Measurements from ENCODE around the gene TMEM150C. TPM values are rescaled to one million over a fixed set of nuclear protein-coding genes. Genes with fewer than 3 reads are reported as not detected.

TMEM150C gene
- total RNA-seq, 1 donor from 2014 or later, result 9.2 TPM

GRCh38 chr4:82519072-82519471, 42.7 kb downstream of the TMEM150C start:
- no peak for DNase-seq (ENCODE audit: low spot score)

DNA sequence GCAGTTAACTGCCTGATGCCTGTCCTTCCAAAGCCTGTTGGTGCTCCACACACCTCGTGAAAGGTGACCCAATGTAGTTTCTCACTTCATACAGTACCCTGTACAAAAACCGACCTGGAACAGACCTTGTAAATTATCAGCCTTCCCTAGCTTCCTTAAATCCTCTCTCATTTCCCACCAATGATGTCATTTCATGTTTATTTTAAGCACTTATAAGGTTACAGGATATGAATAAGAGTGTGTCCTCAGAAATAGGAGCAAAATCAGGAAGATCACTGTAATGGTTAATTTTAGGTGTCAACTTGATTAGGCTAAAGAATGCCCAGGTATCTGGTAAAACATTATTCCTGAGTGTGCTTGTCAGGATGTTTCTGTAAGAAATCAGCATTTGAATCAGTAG, 44.7 kb downstream of the TMEM150C start:
- DNase-seq (ENCODE audit: low spot score), result no peak

GRCh38 chr4:82515705-82516104, 46.1 kb downstream of the TMEM150C start:
- DNase-seq (ENCODE audit: low spot score), result no peak

- DNase-seq (ENCODE audit: low spot score), result no peak
Observed at GRCh38 chr4:82513382-82513781, 48.4 kb downstream of the TMEM150C start.

DNA sequence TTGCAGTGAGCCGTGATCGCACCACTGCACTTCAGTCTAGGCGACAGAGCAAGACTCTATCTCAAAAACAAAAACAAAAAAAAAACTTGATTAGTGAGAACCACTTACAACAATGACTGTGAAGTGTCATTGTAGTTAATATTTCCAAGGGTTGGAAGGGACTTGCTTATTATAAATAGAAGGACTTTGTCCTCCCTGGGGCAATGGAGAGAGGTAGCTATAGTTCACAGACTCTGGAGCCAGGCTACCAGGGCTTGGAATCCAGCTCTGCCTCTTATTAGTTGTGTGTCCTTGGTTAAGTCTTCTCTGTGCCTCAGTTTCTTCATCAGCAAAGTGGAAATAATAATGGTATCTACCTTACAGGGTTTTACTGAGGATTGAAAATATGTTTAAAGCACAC, 51.6 kb downstream of the TMEM150C start:
- no peak for DNase-seq (ENCODE audit: low spot score)

GRCh38 chr4:82508806-82509428, 52.9 kb downstream of the TMEM150C start:
- DNase-seq (ENCODE audit: low spot score), result no peak

GRCh38 chr4:82508011-82508410, 53.8 kb downstream of the TMEM150C start:
- no peak for DNase-seq (ENCODE audit: low spot score)

- DNase-seq (ENCODE audit: low spot score), result no peak
Observed at GRCh38 chr4:82501154-82501442, 60.7 kb downstream of the TMEM150C start.

GRCh38 chr4:82500435-82501153, 61.2 kb downstream of the TMEM150C start:
- DNase-seq (ENCODE audit: low spot score), result no peak

GRCh38 chr4:82499738-82500434, 61.9 kb downstream of the TMEM150C start:
- DNase-seq (ENCODE audit: low spot score), result no peak

GRCh38 chr4:82496349-82496748, 65.4 kb downstream of the TMEM150C start:
- no peak for DNase-seq (ENCODE audit: low spot score)

DNA sequence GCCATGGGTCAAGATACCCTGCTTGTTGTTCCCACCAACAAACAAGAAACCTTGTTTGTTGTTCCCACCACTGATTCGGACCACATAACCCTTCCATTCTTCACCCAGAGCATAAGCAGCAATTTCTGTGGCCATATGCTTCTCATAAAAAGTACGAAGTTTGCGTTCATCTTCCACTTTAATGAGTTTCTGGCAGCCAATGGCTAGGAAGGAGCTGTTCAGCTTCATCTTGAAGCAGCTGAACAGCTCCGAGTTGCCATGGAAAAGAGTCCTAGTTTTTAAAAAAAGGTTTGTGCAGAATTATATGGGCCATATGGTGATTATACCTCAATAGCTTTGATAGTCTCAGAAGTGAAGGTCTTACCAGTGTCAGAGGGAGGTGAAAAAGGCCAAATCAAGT, 66.1 kb downstream of the TMEM150C start:
- no peak for DNase-seq (ENCODE audit: low spot score)

DNA sequence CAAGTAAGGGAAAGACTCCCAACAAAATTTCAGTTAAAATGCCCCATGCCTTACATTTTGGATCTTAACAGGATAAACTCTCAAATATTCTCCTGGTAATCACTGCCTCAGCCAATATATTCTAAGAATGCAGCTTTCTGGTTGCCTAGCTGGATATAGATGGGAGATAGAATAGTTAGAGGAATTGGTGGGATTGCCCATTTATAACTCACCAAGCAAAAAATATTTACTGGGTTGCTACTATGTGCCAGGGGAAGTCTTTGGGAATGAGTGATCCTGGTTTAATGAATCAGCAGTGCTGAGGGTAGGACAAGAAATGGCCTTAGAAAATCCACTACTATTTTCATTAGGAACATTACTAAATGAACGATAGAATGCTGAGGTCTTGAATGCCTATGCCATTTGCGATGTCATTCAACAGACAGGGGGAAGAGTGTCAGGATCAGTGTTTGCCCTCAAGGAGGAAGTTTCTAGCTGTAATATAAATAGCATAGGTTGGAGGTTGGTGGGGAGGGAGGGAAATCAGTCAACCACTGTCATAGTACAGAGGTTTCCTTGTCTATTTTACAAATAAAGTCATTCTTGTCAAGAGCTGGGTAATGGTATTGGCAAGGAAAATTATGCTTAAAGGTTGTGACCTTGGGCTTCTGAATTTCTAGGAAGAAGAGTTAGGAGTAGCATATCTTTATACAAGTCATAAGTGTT, 67.9 kb downstream of the TMEM150C start:
- no peak for DNase-seq (ENCODE audit: low spot score)

DNA sequence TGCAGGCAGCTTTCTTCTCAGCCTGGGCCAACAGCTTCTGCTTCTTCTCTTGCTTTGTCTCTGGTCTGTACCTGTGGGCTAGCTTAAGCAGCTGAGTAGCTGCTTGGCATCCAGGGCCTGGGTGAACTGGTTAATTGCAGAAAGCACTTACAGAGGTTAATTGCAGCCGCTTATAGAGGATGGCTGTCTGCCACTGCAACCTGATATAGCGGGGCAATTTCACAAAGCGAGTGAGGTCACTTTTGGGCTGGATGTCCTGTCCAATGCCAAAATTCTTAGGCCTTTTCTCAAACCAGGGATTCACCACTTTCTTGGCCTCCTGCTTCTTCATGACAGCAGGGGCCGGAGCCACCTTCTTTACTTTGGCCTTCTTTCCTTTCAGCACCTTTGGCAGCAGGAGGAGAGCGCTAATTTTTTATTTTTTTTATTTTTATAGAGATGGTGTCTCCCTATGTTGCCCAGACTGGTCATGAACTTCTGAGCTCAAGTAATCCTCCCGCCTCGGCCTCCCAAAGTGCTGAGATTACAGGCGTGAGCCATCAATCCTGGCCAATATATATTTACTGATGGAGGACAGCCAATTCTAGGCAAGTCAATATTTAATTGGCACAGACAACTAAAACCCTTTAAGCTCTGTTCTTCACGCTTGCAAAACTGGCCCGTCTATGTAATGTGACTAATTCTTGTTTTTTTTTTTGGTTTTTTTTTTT, 70.4 kb downstream of the TMEM150C start:
- DNase-seq (ENCODE audit: low spot score), result no peak

- DNase-seq (ENCODE audit: low spot score), result no peak
Observed at GRCh38 chr4:82489987-82490386, 71.8 kb downstream of the TMEM150C start.

DNA sequence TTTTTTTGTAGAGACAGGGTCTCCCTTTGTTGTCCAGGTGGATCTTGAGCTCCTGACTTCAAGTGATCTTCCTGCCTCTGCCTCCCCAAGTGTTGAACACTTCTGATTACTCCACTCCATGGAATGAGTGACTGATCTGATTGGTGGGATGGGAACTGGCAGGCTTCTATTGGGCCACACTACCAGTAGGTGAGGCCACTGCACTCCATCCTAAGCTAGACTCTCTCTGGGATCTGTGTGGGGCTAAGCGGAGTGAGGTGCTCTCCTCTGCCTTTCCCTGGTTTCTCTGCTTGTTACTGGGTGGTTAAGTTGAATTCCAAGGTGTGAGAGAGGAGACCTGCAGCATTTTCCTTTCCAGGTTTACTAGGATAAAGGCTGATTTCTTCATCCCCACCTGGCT, 72.7 kb downstream of the TMEM150C start:
- no peak for DNase-seq (ENCODE audit: low spot score)

- DNase-seq (ENCODE audit: low spot score), result no peak
Observed at GRCh38 chr4:82484996-82485783, 76.6 kb downstream of the TMEM150C start.

- DNase-seq (ENCODE audit: low spot score), result no peak
Observed at GRCh38 chr4:82482387-82482786, 79.4 kb downstream of the TMEM150C start.

- no peak for DNase-seq (ENCODE audit: low spot score)
Observed at GRCh38 chr4:82481506-82481840, 80.3 kb downstream of the TMEM150C start.

DNA sequence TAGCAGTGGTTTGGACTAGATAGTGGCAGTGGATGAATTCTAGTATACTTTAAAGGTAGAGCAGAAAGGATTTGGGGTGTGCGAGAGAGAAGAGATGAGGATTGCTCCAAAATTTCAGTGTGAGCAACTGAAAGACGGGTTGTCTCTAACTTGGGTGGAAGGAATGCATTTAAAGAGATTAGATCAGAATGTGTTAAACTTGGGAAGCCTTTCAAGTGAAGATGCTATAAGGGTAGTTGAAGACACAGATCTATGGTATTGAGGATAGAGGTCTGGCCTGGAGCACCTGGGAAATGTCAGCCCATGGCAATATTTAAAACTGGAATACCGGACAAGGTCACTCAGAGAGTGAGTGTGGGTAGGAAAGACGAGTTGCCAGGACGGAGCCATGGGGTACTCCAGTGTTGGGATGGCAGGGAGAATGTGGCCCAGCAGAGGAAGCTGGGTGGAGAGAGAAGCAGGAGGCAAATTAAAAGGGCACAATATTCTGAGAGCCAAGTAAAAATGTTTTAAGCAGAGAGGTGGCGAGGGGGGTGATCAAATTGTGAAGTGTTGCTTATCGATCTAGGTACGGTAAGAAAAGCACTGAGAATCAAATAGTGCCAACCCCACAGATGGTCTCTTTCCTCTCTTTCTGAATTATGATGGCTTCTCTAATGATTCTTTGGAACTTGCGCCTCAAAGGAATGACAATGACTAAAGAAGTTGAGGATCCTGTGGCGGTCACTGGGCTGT, 80.8 kb downstream of the TMEM150C start:
- DNase-seq (ENCODE audit: low spot score), result no peak

Measured in mesenteric fat pad (tissue), 1 donor.